GM19328 (cell line): ENCODE data around the gene DUS1L.

Experiments used
- ATAC-seq: cut with Tn5 transposase; IDR thresholded peaks from one replicate; pipeline ENCODE4 v1.9.1; 2021; ENCODE audit warnings: mild to moderate bottlenecking, moderate library complexity; ENCODE audit not compliant: unreplicated experiment

Gene DUS1L

DNA sequence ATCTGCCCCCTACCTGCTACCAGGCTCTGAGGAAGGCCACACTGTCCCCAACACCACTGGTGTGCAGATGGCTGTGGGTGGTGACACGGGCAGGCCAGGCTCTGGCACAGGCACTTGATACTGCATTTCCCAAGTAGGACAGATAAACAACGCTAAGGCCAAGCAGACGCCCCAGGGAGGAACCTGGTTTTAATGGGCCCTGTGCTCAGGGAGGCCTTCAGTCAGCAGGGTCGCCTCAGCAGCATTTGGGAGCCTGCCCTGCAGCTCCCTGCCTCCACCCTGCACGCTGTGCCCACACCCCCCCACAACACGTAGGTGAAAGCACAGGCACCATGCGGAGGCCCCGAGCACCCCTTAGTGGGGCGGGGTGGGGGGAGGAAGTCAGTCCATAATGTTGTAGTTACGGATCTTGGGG, 35.7 kb upstream of the DUS1L start:
- ATAC-seq: no peak

DNA sequence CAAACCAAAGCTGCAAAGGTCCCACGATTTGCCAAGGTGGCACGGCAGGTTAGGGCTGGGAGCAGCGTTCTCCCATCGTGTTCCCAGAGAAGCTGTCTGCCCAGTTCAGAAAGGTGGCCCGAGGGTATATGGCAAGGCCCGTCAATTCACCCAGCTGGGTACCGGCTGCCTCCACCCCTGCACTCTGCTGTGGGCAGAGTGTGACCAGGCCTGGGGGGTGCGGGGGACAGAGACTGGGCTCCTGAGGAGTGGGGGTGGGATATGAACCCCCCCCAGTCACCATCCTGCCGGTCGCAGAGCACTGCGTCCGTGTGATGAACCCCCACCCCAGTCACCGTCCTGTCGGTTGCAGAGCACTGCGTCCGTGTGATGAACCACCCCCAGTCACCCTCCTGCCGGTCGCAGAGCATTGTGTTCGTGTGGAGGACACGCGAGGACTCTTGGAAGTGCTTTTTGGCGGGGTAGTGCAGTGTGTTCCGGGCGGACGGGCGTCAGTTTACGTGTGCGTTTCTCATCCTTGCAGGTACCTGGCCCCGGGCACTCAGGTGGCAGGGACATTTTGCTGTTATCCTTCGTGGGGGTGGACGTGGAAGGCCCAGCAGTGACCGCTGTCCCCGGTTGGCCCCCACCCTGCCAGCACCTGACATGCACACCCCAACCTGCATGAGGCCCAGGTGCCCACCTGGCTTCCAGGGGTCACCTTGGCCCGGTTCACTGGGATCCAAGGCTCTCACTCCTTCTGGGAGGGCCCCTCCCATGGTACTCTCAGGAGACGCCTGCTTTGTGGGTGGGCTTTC, 35.1 kb upstream of the DUS1L start:
- no peak for ATAC-seq

DNA sequence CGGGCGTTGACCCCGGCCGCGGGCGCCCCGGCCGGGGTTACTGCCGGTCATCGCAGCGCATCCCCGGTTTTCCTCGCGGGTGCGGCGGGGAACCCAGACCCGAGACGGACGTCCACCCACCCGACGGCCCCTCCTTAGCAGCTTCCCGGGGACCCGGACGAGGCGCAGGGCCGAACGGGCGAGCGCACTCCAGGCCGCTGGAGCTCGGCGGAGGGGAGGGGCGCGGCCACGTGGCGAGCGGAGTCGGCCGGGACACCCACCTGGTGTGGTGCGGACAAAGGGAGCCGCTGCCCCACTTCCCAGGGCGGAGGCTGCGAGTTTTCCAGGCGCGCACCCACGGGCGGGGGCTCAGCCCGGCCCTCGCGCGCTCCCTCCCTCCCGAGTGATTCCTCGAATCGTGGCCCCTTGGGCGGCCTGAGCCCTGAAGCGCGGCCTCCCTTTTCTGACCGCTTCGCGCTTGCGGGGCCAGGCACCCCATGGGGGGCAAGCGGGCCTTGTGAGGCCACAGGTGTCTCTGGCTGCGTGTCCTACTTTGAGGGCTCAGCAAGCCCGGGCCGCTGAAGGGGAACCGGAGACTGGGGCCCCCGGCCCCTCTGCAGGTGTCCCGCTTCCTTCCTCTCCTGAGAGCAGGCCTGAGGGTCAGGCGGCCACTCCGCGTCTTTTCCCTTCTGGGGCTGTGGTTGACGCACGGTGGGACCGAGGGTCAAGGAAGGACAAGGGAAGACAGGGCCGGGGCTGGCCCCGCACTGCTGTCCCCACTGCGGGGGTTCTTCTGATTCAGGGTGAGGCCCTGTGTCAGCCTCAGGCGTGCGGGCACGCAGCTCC, 33.5 kb upstream of the DUS1L start:
- ATAC-seq: peak; percentile 4

DNA sequence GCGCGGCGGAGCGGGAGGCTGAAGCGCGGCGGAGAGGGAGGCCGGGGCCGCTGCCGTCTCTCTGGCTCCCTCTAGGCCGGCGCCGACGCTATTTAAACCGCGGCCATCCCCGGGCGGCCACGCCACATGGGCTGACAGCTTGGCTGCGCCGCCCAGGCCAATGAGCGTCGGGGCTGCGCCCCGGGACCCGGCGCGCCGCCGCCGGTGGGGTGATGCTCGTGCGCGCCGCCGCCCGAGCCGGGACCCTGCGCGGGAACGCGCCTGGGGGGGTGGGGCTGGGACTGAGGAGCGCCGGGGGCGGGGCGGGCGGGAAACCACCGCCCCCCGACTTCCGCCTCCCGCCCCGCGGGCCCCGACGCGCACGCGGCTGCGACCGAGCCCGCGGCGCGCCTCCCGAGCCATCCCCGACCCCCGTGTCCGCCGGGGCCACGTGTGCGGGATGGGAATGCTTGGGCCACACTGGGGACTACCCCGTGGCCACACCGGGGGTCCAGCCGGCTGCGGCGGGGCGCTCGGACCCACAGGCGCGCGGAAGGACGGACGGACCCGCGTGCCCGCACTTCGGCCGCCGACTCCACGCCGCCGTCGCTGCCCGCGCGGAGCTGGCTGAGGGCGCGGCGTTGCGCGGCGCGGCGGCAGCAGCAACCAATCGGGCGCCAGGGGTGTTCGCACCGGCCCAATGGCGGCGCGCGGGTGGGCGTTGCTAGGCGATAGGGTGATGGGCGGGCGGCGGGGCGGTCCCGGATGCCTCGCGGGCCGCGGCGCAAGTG, 32.8 kb upstream of the DUS1L start, which contains the start of gene FASN:
Gene FASN (minus strand): TSS at position 68 of the 770 bp plus-strand sequence. CDS start 1,791 bp downstream, outside the sequence.
- peak; percentile 60 for ATAC-seq

DNA sequence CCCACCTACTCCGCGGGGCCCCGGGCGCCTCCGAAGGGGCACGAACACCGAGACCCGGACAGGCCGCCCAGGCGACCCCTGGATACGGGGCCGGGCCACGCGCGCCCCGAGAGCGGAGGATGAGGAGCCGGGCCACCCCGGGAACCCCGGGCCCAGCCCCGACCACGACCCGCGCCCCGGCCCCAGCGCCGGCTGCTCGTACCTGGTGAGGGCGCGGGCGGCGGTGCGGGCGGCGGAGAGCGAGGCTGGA, 32.2 kb upstream of the DUS1L start:
- ATAC-seq: peak; percentile 16

DNA sequence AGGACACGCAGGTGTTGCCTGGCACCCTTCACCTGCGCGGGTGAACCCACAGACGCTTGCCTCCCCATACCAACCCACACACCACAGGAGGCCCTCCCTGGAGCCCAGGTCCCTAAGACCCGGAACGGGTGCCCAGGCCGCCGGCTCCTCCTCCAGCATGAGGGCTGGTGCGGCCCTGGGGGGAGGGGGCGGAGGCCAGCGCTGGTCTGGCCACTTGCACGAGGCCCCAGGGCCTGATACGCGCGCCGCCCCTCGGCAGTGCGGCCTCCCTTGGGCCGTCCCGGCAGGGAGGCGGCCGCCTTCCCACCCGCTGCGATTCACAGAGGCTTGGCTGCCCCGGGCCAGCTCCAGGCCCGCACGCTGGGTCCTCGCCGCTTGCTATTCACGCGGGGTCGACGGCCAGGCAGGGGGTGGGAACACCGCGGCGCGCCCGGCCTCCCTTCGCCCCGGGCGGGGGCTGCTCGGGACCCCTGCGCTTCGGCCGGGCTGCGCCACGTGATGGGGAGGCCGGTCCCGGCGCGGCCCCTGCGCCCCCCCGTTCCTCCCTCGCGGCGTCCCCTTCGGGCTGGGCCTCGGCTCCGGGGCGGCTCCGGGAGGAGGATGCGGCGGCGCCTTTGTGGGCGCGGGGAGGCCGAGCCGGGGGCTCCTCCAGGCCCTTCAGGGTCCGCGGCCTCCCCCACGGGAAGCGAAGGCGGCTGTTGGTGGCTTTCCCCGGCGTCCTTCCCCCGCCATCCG, 31.7 kb upstream of the DUS1L start:
- peak; percentile 2 for ATAC-seq

DNA sequence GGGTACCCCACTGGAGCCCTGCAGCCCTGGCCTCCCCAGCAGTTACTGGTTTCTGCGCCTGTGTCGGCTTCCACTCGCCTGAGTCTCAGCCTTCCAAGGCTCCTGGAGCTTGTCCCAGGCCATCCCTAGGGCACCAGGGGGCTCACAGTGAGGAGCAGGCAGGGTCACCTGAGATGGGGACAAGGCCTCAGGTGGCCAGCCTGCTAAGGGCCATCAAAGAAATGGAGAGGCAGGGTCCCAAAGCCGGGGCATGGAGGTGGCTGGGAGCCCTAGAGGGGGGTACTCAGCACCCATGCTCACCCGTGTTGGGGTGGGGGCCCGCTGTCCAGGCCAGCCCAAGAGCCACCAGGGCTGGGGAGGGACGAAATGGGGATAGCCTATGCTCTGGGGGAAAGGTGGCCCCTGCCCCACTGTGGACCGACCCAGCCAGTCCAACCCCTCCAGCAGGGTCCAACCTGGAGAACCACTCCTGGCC, 31.1 kb upstream of the DUS1L start:
- no peak for ATAC-seq

- ATAC-seq: no peak
Measured at GRCh38 chr17:82095777-82096708, 30.4 kb upstream of the DUS1L start.

- ATAC-seq: no peak
Measured at GRCh38 chr17:82094931-82095776, 29.6 kb upstream of the DUS1L start.

GRCh38 chr17:82092995-82093751, 27.6 kb upstream of the DUS1L start:
- no peak for ATAC-seq

- ATAC-seq: no peak
Measured at GRCh38 chr17:82092628-82092994, 27.0 kb upstream of the DUS1L start.

- no peak for ATAC-seq
Measured at GRCh38 chr17:82092094-82092586, 26.5 kb upstream of the DUS1L start.

- ATAC-seq: no peak
Measured at GRCh38 chr17:82091264-82092066, 25.9 kb upstream of the DUS1L start.

DNA sequence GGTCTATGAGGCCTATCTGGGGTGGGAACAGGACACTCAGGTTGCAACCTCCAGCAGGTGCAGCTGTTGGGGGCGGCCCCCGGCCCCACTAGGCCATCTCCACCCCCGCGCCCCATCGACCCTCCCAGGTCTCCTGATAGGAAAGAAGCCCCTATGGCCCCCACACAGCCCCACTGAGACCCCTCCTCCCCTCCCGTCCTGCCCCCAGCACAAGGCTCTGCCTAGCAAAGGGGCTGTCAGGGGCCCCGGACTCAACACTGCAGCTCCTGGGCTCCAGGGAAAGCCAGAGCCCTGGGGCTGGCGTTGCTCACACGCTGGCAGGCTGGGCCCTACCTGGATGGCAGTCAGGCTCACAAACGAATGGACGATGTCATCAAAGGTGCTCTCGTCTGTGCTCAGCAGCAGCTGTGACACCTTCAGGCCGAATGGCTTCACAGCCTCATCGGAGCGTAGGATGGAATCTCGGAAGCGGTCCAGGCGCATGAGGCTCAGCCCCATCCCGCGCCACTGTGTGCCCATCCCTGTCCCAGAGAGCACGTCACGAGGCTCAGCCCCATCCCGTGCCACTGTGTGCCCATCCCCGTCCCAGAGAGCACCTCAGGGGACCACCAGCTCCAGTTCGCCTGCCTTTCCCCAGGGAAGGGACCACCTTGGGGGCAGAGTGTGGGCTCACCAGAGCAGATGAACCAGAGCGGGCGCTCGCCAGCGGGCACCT, 25.1 kb upstream of the DUS1L start:
- ATAC-seq: no peak

DNA sequence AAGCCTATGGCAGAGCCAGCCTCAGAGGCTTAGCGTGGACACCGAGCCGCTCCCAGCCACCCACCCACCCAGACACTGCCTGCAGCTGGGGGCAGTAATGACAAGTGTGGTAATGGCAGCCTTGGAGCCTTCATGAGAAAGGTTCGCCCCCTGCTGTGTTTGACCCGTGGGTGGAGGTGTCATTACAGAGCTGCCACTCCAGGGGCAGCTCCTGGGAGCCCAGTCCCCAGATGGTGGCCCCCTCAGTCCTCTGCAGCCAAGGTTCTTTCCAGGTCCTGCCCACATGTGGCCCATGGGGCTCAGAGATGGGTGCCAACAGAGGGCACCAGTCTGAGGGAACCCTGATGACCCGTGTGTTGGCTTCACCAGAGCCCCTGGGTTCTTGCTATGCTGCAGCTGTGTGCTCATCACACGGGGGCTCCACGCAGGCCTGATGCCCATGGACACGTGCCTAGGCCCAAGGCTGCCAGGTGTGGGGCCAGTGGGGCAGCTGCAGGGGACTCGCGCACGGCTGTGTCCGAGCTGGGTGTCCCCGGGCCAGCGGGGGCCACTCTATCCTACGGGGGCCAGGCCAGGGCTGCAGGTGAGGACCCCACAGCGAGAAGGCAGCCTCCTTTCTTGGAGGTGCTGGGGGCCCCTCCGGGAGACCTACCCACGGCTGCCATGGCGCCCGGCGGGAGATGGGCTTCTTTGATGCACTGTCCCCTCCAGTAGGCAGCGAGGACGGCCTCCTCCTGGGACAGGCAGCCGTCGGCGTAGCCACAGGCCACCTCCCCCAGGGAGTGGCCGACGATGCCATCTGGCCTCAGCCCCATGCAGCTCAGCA, 24.3 kb upstream of the DUS1L start:
- ATAC-seq: no peak
